HepG2 (cell line): ENCODE results near the gene IQSEC1. TPM values are rescaled to one million over a fixed set of nuclear protein-coding genes. Genes with fewer than 3 reads are reported as not detected.

ENCODE experiments used
- ATAC-seq: fragments of 200-7000 bp; cut with Tn5 transposase; 3 replicates; pipeline ENCODE4 v1.9.1; 2020; ENCODE audit warnings: mild to moderate bottlenecking, moderate library complexity
- BruUV-seq: library from RNA; stranded (reverse); fragments of 400-500 nt; replicated peaks from 2 replicates; lab custom pipeline; 2021; lab: Mats Ljungman, UMichigan
- CTCF ChIA-PET: fragments of 300-600 bp; formaldehyde crosslinking; extraction: SDS; loops from one replicate; lab custom pipeline; 2021; ENCODE audit warnings: low total read pairs, inconsistent platforms, low intra/inter-chr PET ratio; lab: Yijun Ruan, JAX
- POLR2A ChIA-PET: fragments of 350-600 bp; sonication (Branson Sonifier 250); formaldehyde crosslinking; loops from one replicate; lab custom pipeline; 2020; ENCODE audit warnings: antibody characterized with exemption, inconsistent platforms; lab: Yijun Ruan, JAX
- DNase-seq: peaks from one replicate; pipeline ENCODE4 v3.0.0-alpha.2; 2015; ENCODE audit warnings: low spot score
- FAIRE-seq: peaks from 3 replicates; lab custom pipeline; 2011; peaks lifted over from hg19 to GRCh38; lab: Jason Lieb, UNC
- H2AFZ ChIP-seq: one replicate; pipeline ENCODE4 v1.6.1; 2011; ENCODE audit warnings: low read length, inconsistent platforms
- H3K27ac ChIP-seq: fragments of 300-600 bp; 3 replicates; pipeline ENCODE4 v1.8.0; 2011; ENCODE audit warnings: mixed run types, mild to moderate bottlenecking, mixed read lengths, low read length, inconsistent platforms; ENCODE audit not compliant: insufficient read depth; ENCODE audit errors: extremely low read length
- H3K27me3 ChIP-seq, 2 experiments: fragments of 200-600 bp in 1 of 2; 2 replicates in 1 of 2; 3 replicates in 1 of 2; pipeline versions ENCODE4 v1.6.0 to v1.8.0; 2011; ENCODE audit warnings: low read length in 2 of 2, mild to moderate bottlenecking in 2 of 2, moderate library complexity in 2 of 2, inconsistent platforms in 1 of 2; ENCODE audit not compliant: insufficient read depth in 2 of 2, control insufficient read depth in 1 of 2
- H3K36me3 ChIP-seq, 2 experiments: fragments of 200-600 bp in 1 of 2; replicated peaks in 1 of 2; 2 replicates in 1 of 2; 3 replicates in 1 of 2; pipeline versions ENCODE4 v1.5.1 to v1.8.0; 2011; ENCODE audit warnings: low read length in 2 of 2, inconsistent platforms in 1 of 2; ENCODE audit not compliant: insufficient read depth in 2 of 2, control insufficient read depth in 1 of 2
- H3K4me1 ChIP-seq: 2 replicates; pipeline ENCODE4 v1.5.1; 2012; ENCODE audit warnings: low read length, inconsistent platforms; ENCODE audit not compliant: insufficient read depth
- H3K4me2 ChIP-seq: 2 replicates; pipeline ENCODE4 v1.6.0; 2011; ENCODE audit warnings: low read depth, low read length, inconsistent platforms
- H3K4me3 ChIP-seq, 3 experiments: fragments of 200-600 bp in 1 of 3; sonication (generic), shearing (Covaris generic) in 1 of 3; replicated peaks in 1 of 3; 2 replicates each; pipeline ENCODE4 v1.5.1; 2011 to 2016; ENCODE audit warnings: low read length in 3 of 3, inconsistent platforms in 2 of 3, low read depth in 2 of 3, mild to moderate bottlenecking in 2 of 3, control low read depth in 1 of 3, mixed read lengths in 1 of 3; ENCODE audit not compliant: insufficient read depth in 1 of 3
- H3K79me2 ChIP-seq: one replicate; pipeline ENCODE4 v1.6.1; 2011; ENCODE audit warnings: low read length, inconsistent platforms; ENCODE audit not compliant: insufficient read depth
- H3K9ac ChIP-seq: 2 replicates; pipeline ENCODE4 v1.6.0; 2011; ENCODE audit warnings: mild to moderate bottlenecking, low read depth, low read length, inconsistent platforms; ENCODE audit not compliant: insufficient read depth
- H3K9me3 ChIP-seq: 2 replicates; pipeline ENCODE4 v1.5.1; 2012; ENCODE audit warnings: mild to moderate bottlenecking, low read length
- H4K20me1 ChIP-seq: 2 replicates; pipeline ENCODE4 v1.6.0; 2011; ENCODE audit warnings: inconsistent platforms, mild to moderate bottlenecking, low read length, moderate library complexity; ENCODE audit not compliant: insufficient read depth
- AGO2 ChIP-seq: fragments of 200-400 bp; formaldehyde crosslinking; optimal IDR thresholded peaks from 2 replicates; pipeline ENCODE3; 2017; ENCODE audit warnings: mild to moderate bottlenecking, low read depth, low read length, moderate library complexity
- CHD4 ChIP-seq: fragments of 200-600 bp; sonication (generic); IDR thresholded peaks from 2 replicates; pipeline ENCODE4 v1.7.0; 2017; ENCODE audit warnings: mild to moderate bottlenecking, low read length, borderline replicate concordance
- SOX6 ChIP-seq, 2 experiments: fragments of 450-650 bp in 1 of 2; sonication (generic) in 1 of 2; formaldehyde crosslinking in 1 of 2; IDR thresholded peaks; 2 replicates each; pipeline versions ENCODE4 v1.4.0 to v1.6.1; 2017 to 2020; ENCODE audit warnings: antibody characterized with exemption in 1 of 2, mild to moderate bottlenecking in 1 of 2, missing genetic modification reagents in 1 of 2
- TFE3 ChIP-seq: IDR thresholded peaks from 2 replicates; pipeline ENCODE4 v1.6.1; 2016
- ZMYM3 ChIP-seq: sonication (generic); formaldehyde crosslinking; IDR thresholded peaks from 2 replicates; pipeline ENCODE4 v1.5.1; 2020; ENCODE audit warnings: mild to moderate bottlenecking, missing genetic modification reagents
- ZNF629 ChIP-seq: sonication (generic); formaldehyde crosslinking; conservative IDR thresholded peaks from 2 replicates; pipeline ENCODE4 v1.5.0; 2020; ENCODE audit warnings: missing genetic modification reagents
- ZNF768 ChIP-seq: sonication (generic); formaldehyde crosslinking; IDR thresholded peaks from 2 replicates; pipeline ENCODE4 v1.4.0; 2020; ENCODE audit warnings: missing genetic modification reagents
- WGBS: methylation state at CpG from one replicate; pipeline ENCODE4 v1.1.6; 2017; ENCODE audit warnings: low lambda C conversion rate; 5-methylcytosine and 5-hydroxymethylcytosine counted together
- in situ Hi-C: cut with HindIII; loops from 2 replicates; pipeline ENCODE4 v1.10.0; 2017; ENCODE audit warnings: low pct_unique_long_range_greater_than_20kb; ENCODE audit not compliant: extremely low pct_ligation_motif_present
- intact Hi-C: fragments of 100-400 bp; cut with micrococcal nuclease; formaldehyde crosslinking; loops from one replicate; pipeline ENCODE4 v1.10.0; 2022; ENCODE audit not compliant: unreplicated experiment
- polyA plus RNA-seq, 8 experiments: library from polyadenylated mRNA; depleted of rRNA in 3 of 8; stranded (reverse) in 7 of 8; unstranded in 1 of 8; fragments of >200 nt; fragmentation: Illumina TruSeq in 4 of 8; extraction: Trizol in 4 of 8; gene quantifications; 2 replicates each; pipeline versions ENCODE4 v1.2.1 to v1.2.3, GENCODE V29; 2011 to 2016; ENCODE audit warnings: low read depth in 4 of 8, missing spikeins in 1 of 8, mixed read lengths in 1 of 8; ENCODE audit not compliant: insufficient read depth in 1 of 8
- total RNA-seq, 5 experiments: library from RNA; depleted of rRNA; stranded (reverse); fragments of >200 nt; fragmentation: Illumina TruSeq; extraction: Trizol; gene quantifications; 2 replicates each; pipeline ENCODE4 v1.2.3, GENCODE V29; 2016; ENCODE audit warnings: low read depth in 1 of 5

Gene IQSEC1
- total and polyA plus RNA-seq, 2 of the 13 experiments (the other 11 are each of a cell fraction or from before 2014, with no cell fraction given), result 17.4 to 20.2 TPM

GRCh38 chr3:12957824-12958792 is 115.1 kb downstream of the IQSEC1 start:
- CTCF ChIA-PET, result no interaction called here
- Histone ChIP-seq H3K9ac (no peak overlapping the region), H3K9me3 (no peaks in the 10 kb centered on the region), H3K4me1 (peaks cover 41% of the 10 kb centered on the region), H3K4me2 (no peak overlapping the region), H3K27ac (no peak overlapping the region), H2AFZ (no peak overlapping the region), H4K20me1 (peaks cover 80% of the 10 kb centered on the region), H3K27me3 (no peaks in the 10 kb centered on the region), H3K36me3 (peaks cover 20 to 47% of the 10 kb centered on the region in 2 experiments), H3K4me3 (no peak overlapping the region), H3K79me2 (peaks cover 96% of the 10 kb centered on the region)
- BruUV-seq, result no TSS peak
- POLR2A ChIA-PET, result no interaction called here
- intact Hi-C loops, result no loop called here
- no peak for TF ChIP-seq TFE3
- peak; percentile 90 for TF ChIP-seq ZNF629 (CRISPR knock-in tag)
- TF ChIP-seq ZNF768 (CRISPR knock-in tag), result peak; percentile 94
- TF ChIP-seq SOX6 (IDR thresholded peaks at IDR 0.05), result no peak
- no peak for TF ChIP-seq SOX6 (CRISPR knock-in tag; IDR thresholded peaks at IDR 0.05)
- peak; percentile 79 for TF ChIP-seq ZMYM3 (CRISPR knock-in tag)
- peak; percentile 52 for TF ChIP-seq AGO2
- peak; percentile 46; the same call in 1 of the 2 replicates for TF ChIP-seq CHD4
- FAIRE-seq, result no peak
- in situ Hi-C loops, result no loop called here
- no peak for ATAC-seq
- no peak for DNase-seq
- 97% methylated on average over 12 of the region's 13 CpGs for WGBS
